Measurements from ENCODE around the gene RBM12. TPM values are rescaled to one million over a fixed set of nuclear protein-coding genes. Genes with fewer than 3 reads are reported as not detected.

Gene RBM12
- total RNA-seq, 1 donor from 2014 or later: 38.6 TPM

GRCh38 chr20:35625584-35626385, 38.9 kb downstream of the RBM12 start:
- Histone ChIP-seq H3K9ac (ENCODE audit: low read depth in 1 of 3, low read length in 3 of 3) (no peak overlapping the region), H3K27me3 (ENCODE audit: control insufficient read depth in 3 of 3, insufficient read depth in 3 of 3, low read length in 3 of 3) (peaks cover 0 to 4% (median 0%) of the 10 kb centered on the region in 3 donors), H3K4me1 (ENCODE audit: control insufficient read depth in 3 of 3, insufficient read depth in 3 of 3, low read length in 3 of 3) (no peaks in the 10 kb centered on the region), H3K36me3 (ENCODE audit: control insufficient read depth in 3 of 3, insufficient read depth in 3 of 3, low read length in 3 of 3) (peaks cover 34 to 56% (median 49%) of the 10 kb centered on the region in 3 donors), H3K4me3 (ENCODE audit: low read length in 3 of 3) (no peak overlapping the region), H3K27ac (ENCODE audit: low read depth, low read length) (no peak overlapping the region), H3K9me3 (ENCODE audit: control insufficient read depth in 3 of 3, low read length in 3 of 3) (no peaks in the 10 kb centered on the region)

GRCh38 chr20:35621560-35621946, 43.1 kb downstream of the RBM12 start:
- Histone ChIP-seq H3K36me3 (ENCODE audit: control insufficient read depth in 3 of 3, insufficient read depth in 3 of 3, low read length in 3 of 3) (peaks cover 18 to 20% (median 18%) of the 10 kb centered on the region in 3 donors), H3K4me3 (ENCODE audit: low read length in 3 of 3) (no peak overlapping the region), H3K9ac (ENCODE audit: low read depth in 1 of 3, low read length in 3 of 3) (peak overlapping the region in 1 of 3 donors; percentile 16), H3K4me1 (ENCODE audit: control insufficient read depth in 3 of 3, insufficient read depth in 3 of 3, low read length in 3 of 3) (peaks cover 24 to 34% (median 26%) of the 10 kb centered on the region in 3 donors), H3K27ac (ENCODE audit: low read depth, low read length) (no peak overlapping the region), H3K27me3 (ENCODE audit: control insufficient read depth in 3 of 3, insufficient read depth in 3 of 3, low read length in 3 of 3) (peaks cover 0 to 23% (median 7%) of the 10 kb centered on the region in 3 donors), H3K9me3 (ENCODE audit: control insufficient read depth in 3 of 3, low read length in 3 of 3) (no peaks in the 10 kb centered on the region)

- H3K36me3 ChIP-seq (ENCODE audit: control insufficient read depth in 3 of 3, insufficient read depth in 3 of 3, low read length in 3 of 3): peaks cover 12 to 15% (median 12%) of the 10 kb centered on the region in 3 donors
- H3K4me3 ChIP-seq (ENCODE audit: low read length in 3 of 3): no peak overlapping the region
- no peak overlapping the region for H3K27ac ChIP-seq (ENCODE audit: low read depth, low read length)
- peak overlapping the region in 1 of 3 donors; percentile 16 for H3K9ac ChIP-seq (ENCODE audit: low read depth in 1 of 3, low read length in 3 of 3)
- H3K4me1 ChIP-seq (ENCODE audit: control insufficient read depth in 3 of 3, insufficient read depth in 3 of 3, low read length in 3 of 3): peaks cover 24 to 34% (median 27%) of the 10 kb centered on the region in 3 donors
- peaks cover 0 to 23% (median 7%) of the 10 kb centered on the region in 3 donors for H3K27me3 ChIP-seq (ENCODE audit: control insufficient read depth in 3 of 3, insufficient read depth in 3 of 3, low read length in 3 of 3)
- H3K9me3 ChIP-seq (ENCODE audit: control insufficient read depth in 3 of 3, low read length in 3 of 3): no peaks in the 10 kb centered on the region
These were observed 43.7 kb downstream of the RBM12 start for GRCh38 chr20:35620818-35621559.

GRCh38 chr20:35619196-35620095, 45.3 kb downstream of the RBM12 start:
- Histone ChIP-seq H3K4me1 (ENCODE audit: control insufficient read depth in 3 of 3, insufficient read depth in 3 of 3, low read length in 3 of 3) (peaks cover 28 to 40% (median 33%) of the 10 kb centered on the region in 3 donors), H3K9ac (ENCODE audit: low read depth in 1 of 3, low read length in 3 of 3) (peak overlapping the region in 2 of 3 donors; percentile 3 to 40), H3K4me3 (ENCODE audit: low read length in 3 of 3) (peak overlapping the region; percentile 44 to 66 (median 65)), H3K27ac (ENCODE audit: low read depth, low read length) (no peak overlapping the region), H3K9me3 (ENCODE audit: control insufficient read depth in 3 of 3, low read length in 3 of 3) (no peaks in the 10 kb centered on the region), H3K27me3 (ENCODE audit: control insufficient read depth in 3 of 3, insufficient read depth in 3 of 3, low read length in 3 of 3) (peaks cover 0 to 23% (median 7%) of the 10 kb centered on the region in 3 donors), H3K36me3 (ENCODE audit: control insufficient read depth in 3 of 3, insufficient read depth in 3 of 3, low read length in 3 of 3) (peaks cover 4 to 8% (median 5%) of the 10 kb centered on the region in 3 donors)

GRCh38 chr20:35618263-35619131, 46.2 kb downstream of the RBM12 start:
- Histone ChIP-seq H3K4me3 (ENCODE audit: low read length in 3 of 3) (peak overlapping the region in 2 of 3 donors; percentile 56 to 67), H3K27me3 (ENCODE audit: control insufficient read depth in 3 of 3, insufficient read depth in 3 of 3, low read length in 3 of 3) (peaks cover 0 to 25% (median 7%) of the 10 kb centered on the region in 3 donors), H3K9ac (ENCODE audit: low read depth in 1 of 3, low read length in 3 of 3) (peak overlapping the region in 2 of 3 donors; percentile 43 to 62), H3K36me3 (ENCODE audit: control insufficient read depth in 3 of 3, insufficient read depth in 3 of 3, low read length in 3 of 3) (peaks cover 4 to 8% (median 5%) of the 10 kb centered on the region in 3 donors), H3K27ac (ENCODE audit: low read depth, low read length) (no peak overlapping the region), H3K9me3 (ENCODE audit: control insufficient read depth in 3 of 3, low read length in 3 of 3) (no peaks in the 10 kb centered on the region), H3K4me1 (ENCODE audit: control insufficient read depth in 3 of 3, insufficient read depth in 3 of 3, low read length in 3 of 3) (peaks cover 28 to 40% (median 33%) of the 10 kb centered on the region in 3 donors)

- Histone ChIP-seq H3K4me1 (ENCODE audit: control insufficient read depth in 3 of 3, insufficient read depth in 3 of 3, low read length in 3 of 3) (peaks cover 28 to 40% (median 33%) of the 10 kb centered on the region in 3 donors), H3K27me3 (ENCODE audit: control insufficient read depth in 3 of 3, insufficient read depth in 3 of 3, low read length in 3 of 3) (peaks cover 0 to 25% (median 10%) of the 10 kb centered on the region in 3 donors), H3K4me3 (ENCODE audit: low read length in 3 of 3) (peak overlapping the region; percentile 63 to 72 (median 66)), H3K9ac (ENCODE audit: low read depth in 1 of 3, low read length in 3 of 3) (peak overlapping the region; percentile 52 to 68 (median 61)), H3K27ac (ENCODE audit: low read depth, low read length) (peak overlapping the region; percentile 57), H3K9me3 (ENCODE audit: control insufficient read depth in 3 of 3, low read length in 3 of 3) (no peaks in the 10 kb centered on the region), H3K36me3 (ENCODE audit: control insufficient read depth in 3 of 3, insufficient read depth in 3 of 3, low read length in 3 of 3) (peaks cover 4 to 8% (median 5%) of the 10 kb centered on the region in 3 donors)
These were observed 47.1 kb downstream of the RBM12 start for GRCh38 chr20:35617397-35618262.

- peak overlapping the region; percentile 63 to 72 (median 66) for H3K4me3 ChIP-seq (ENCODE audit: low read length in 3 of 3)
- peaks cover 28 to 40% (median 33%) of the 10 kb centered on the region in 3 donors for H3K4me1 ChIP-seq (ENCODE audit: control insufficient read depth in 3 of 3, insufficient read depth in 3 of 3, low read length in 3 of 3)
- no peaks in the 10 kb centered on the region for H3K9me3 ChIP-seq (ENCODE audit: control insufficient read depth in 3 of 3, low read length in 3 of 3)
- H3K27ac ChIP-seq (ENCODE audit: low read depth, low read length): peak overlapping the region; percentile 57
- peaks cover 4 to 7% (median 5%) of the 10 kb centered on the region in 3 donors for H3K36me3 ChIP-seq (ENCODE audit: control insufficient read depth in 3 of 3, insufficient read depth in 3 of 3, low read length in 3 of 3)
- peak overlapping the region in 2 of 3 donors; percentile 50 to 68 for H3K9ac ChIP-seq (ENCODE audit: low read depth in 1 of 3, low read length in 3 of 3)
- H3K27me3 ChIP-seq (ENCODE audit: control insufficient read depth in 3 of 3, insufficient read depth in 3 of 3, low read length in 3 of 3): peaks cover 0 to 30% (median 13%) of the 10 kb centered on the region in 3 donors
These were observed 48.0 kb downstream of the RBM12 start for GRCh38 chr20:35616465-35617396.

All from skeletal muscle tissue (tissue), 4 donors.